C1 segment of cervical spinal cord (tissue), 14 donors: ENCODE results near the gene MIA3.

ENCODE experiments used
- DNase-seq, 14 donors: peaks; one replicate each; lab custom pipeline; 2025; lab: John Stamatoyannopoulos, UW

Gene MIA3

GRCh38 chr1:222618880-222619596 is 1.1 kb downstream of the MIA3 start:
- DNase-seq, result peak in 6 of 14 donors; percentile 22 to 44 (median 24)

- DNase-seq, result no peak
Observed at GRCh38 chr1:222620566-222620965, 2.7 kb downstream of the MIA3 start.

GRCh38 chr1:222622765-222623164 is 4.9 kb downstream of the MIA3 start:
- no peak for DNase-seq

- DNase-seq, result no peak
Observed at GRCh38 chr1:222623458-222623857, 5.6 kb downstream of the MIA3 start.

- DNase-seq, result no peak
Observed at GRCh38 chr1:222624214-222624613, 6.3 kb downstream of the MIA3 start.

- DNase-seq, result no peak
Observed at GRCh38 chr1:222627232-222627631, 9.3 kb downstream of the MIA3 start.

- no peak for DNase-seq
Observed at GRCh38 chr1:222629921-222630535, 12.1 kb downstream of the MIA3 start.

GRCh38 chr1:222631611-222632208 is 13.8 kb downstream of the MIA3 start:
- DNase-seq, result no peak

- no peak for DNase-seq
Observed at GRCh38 chr1:222632749-222633148, 14.9 kb downstream of the MIA3 start.

GRCh38 chr1:222634180-222635013 is 16.5 kb downstream of the MIA3 start:
- DNase-seq, result peak in 6 of 14 donors; percentile 2 to 52 (median 16)

- no peak for DNase-seq
Observed at GRCh38 chr1:222641269-222641948, 23.5 kb downstream of the MIA3 start.

- no peak for DNase-seq
Observed at GRCh38 chr1:222642468-222642867, 24.6 kb downstream of the MIA3 start.

- DNase-seq, result no peak
Observed at GRCh38 chr1:222643606-222643937, 25.7 kb downstream of the MIA3 start.

GRCh38 chr1:222643938-222644635 is 26.2 kb downstream of the MIA3 start:
- DNase-seq, result peak; percentile 73 to 97 (median 92)

GRCh38 chr1:222644636-222644980 is 26.7 kb downstream of the MIA3 start:
- no peak for DNase-seq

GRCh38 chr1:222652676-222653075 is 34.8 kb downstream of the MIA3 start:
- DNase-seq, result no peak

GRCh38 chr1:222653178-222653827 is 35.4 kb downstream of the MIA3 start:
- no peak for DNase-seq

- DNase-seq, result no peak
Observed at GRCh38 chr1:222654849-222655248, 37.0 kb downstream of the MIA3 start.

GRCh38 chr1:222656391-222657155 is 38.7 kb downstream of the MIA3 start:
- no peak for DNase-seq

- DNase-seq, result no peak
Observed at GRCh38 chr1:222657899-222658298, 40.0 kb downstream of the MIA3 start.
